Measurements from ENCODE around the gene LAG3.
A peak's percentile ranks its signal among the peaks of the same experiment; 100 is the strongest.

Gene LAG3

DNA sequence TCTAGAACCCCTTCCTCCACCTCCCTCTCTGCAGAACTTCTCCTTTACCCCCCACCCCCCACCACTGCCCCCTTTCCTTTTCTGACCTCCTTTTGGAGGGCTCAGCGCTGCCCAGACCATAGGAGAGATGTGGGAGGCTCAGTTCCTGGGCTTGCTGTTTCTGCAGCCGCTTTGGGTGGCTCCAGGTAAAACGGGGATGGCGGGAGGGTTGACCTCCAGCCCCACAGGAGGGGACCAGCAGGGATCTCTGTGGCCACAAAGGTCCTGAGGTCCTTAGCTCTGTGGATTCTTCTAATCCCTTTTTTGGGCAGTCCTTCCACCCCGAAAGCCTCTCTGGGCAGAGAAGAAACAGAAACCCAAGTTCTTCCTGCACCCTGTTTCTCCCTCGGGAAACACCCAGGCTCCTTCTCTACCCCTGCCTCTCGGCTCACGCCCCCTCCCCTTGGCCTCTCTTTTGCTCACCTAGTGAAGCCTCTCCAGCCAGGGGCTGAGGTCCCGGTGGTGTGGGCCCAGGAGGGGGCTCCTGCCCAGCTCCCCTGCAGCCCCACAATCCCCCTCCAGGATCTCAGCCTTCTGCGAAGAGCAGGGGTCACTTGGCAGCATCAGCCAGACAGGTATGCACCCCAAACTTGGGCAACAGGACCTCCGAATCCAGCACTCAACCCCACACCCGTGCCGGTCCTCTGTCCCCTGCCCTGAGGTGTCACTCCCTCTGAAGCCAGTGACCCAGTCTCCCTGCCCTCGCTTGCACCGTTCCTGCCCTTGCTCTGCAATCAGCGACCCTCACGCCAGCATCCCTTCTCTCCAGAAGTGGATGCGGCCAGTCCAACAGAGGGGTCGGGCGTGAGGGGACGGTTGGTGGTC, 638 bp downstream of the LAG3 start:
- DNase-seq = no peak

DNA sequence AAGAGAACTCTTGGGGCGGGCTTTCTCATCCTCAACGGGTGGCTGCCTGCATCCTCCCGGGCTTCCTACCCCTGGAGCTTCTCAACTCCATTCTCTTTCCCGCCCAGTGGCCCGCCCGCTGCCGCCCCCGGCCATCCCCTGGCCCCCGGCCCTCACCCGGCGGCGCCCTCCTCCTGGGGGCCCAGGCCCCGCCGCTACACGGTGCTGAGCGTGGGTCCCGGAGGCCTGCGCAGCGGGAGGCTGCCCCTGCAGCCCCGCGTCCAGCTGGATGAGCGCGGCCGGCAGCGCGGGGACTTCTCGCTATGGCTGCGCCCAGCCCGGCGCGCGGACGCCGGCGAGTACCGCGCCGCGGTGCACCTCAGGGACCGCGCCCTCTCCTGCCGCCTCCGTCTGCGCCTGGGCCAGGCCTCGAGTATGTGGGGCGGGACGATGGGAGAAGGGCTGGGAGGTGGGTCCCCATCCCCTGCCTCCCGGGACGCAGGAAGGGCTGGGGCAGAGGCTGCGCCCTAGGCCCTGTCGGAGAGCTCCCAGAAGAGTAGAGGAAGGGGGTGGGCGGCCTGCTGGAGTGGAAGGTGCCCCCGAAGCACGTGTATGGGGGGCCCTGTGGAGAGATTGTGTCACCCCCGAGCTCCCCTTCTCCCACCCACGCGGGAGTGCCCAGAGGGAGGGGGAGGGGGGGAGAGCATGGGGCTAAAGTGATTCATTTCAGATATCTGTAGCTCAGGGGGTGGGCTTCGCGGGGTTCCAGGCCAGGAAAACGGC, 1.5 kb downstream of the LAG3 start:
- no peak for DNase-seq

DNA sequence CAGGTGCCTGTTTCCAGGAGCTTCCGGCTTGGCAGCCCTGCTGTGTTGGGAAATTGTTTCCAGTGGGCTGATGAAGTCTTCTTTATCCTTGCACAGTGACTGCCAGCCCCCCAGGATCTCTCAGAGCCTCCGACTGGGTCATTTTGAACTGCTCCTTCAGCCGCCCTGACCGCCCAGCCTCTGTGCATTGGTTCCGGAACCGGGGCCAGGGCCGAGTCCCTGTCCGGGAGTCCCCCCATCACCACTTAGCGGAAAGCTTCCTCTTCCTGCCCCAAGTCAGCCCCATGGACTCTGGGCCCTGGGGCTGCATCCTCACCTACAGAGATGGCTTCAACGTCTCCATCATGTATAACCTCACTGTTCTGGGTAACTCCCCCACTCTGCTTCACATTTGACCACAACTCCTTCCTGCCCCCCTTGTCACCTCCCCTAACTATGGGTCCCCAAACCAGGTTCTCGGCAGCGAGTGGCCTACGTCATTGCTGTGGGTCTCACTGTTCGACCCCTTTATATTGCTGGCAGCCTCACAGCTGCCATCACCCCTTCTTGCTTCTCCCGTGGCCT, 2.3 kb downstream of the LAG3 start:
- DNase-seq = no peak

DNA sequence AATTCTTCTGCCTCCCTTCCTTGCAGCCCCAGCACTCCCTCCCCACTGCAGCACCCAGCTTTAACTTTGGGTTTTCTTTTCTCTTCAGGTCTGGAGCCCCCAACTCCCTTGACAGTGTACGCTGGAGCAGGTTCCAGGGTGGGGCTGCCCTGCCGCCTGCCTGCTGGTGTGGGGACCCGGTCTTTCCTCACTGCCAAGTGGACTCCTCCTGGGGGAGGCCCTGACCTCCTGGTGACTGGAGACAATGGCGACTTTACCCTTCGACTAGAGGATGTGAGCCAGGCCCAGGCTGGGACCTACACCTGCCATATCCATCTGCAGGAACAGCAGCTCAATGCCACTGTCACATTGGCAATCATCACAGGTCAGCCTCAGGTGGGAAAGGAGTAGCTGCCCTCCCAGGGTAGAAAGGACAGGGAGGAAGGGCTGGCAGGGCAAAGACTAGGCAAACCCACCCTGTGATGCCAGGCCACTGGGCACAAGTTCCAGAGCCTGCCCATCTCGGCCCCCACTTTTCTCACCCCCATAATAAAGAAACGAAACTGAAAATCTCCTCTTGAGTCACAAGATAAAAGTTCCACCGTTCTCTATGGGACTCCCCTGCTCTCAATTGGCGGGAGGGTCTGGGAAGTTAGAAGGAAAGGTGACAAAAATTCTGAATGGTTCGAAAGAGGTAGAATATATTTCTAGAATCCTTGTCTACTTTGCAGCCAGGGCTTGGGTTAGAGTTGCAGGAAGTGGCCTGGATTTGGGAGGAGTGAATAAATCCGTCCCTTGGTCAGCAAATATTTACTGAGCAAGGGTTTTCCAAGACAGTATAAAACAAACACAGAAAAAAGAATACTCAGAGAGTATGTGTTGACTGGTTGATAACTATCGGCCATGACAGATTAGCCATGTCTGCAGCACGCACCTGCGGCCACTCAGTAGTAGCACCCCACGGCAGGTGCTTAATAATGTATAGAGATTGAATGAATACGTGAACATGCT, 3.2 kb downstream of the LAG3 start:
- DNase-seq = no peak

DNA sequence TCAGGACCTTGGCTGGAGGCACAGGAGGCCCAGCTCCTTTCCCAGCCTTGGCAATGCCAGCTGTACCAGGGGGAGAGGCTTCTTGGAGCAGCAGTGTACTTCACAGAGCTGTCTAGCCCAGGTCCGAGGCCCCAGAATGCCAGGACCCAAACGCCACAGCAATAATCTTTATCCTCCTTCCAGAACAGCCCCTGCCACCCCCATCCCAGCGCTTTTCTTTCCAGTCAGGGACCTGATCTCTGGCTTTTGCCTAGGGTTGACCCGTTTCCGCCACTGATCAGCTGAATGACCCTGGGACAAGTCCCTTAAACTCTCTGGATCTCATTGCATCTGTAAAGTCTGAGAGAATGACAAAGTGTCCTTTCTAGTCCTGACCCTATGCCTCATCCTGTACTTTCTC, 5.1 kb downstream of the LAG3 start:
- no peak for DNase-seq

DNA sequence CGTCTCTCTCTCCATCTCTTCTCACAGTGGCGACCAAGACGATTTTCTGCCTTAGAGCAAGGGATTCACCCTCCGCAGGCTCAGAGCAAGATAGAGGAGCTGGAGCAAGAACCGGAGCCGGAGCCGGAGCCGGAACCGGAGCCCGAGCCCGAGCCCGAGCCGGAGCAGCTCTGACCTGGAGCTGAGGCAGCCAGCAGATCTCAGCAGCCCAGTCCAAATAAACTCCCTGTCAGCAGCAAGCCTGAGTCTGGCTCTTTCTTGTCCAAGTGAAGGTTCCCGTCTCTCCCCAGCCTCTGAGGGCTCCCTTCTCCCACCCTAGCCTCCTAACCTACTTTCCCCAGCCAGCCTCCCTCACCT, 5.9 kb downstream of the LAG3 start:
- no peak for DNase-seq

DNA sequence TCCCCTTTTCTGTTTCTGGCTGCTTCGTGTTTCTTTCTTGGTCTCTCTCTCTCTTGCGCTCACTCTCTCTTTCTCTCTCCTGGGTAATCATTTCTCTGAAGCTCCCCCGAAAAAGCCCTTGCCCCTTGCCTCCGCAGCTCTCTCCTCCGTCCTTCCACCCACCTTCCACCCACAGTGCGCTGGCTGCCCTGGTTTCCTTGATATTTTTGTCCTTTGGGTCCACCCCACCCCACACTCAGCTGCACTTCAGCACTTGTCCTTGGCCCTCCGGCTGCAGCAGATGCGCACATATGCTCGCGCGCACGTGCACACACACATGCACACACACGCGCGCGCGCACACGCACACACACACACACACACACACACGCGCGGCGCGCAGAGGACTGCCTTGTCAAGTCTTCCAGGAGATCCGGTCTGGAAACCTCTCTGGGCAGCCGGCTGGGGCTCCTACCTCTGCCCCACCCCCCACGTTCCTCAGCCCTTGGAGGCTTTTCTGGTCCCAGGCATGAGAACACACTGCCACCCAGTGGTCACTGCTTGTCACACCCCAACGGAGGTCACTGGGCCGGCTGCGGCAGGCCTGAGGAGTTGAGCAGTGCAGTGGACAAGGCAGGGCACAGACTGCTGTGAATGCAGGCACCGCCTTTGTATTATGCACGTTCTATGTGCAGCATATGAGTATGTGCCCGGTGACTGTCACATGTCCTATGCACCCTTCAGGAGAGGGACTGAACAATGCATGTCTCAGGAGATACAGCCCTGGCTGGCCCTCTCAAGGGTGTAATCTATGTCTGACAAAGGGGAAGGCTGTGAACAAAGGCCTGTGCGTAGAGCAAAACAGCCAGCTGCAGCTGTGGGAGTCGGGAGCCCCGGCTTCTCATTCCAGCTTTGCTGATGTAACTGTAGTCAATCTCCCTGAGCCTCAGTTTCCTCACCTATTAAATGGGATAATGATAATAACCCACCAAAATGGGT, 6.5 kb downstream of the LAG3 start:
- peak; percentile 84 for DNase-seq

DNA sequence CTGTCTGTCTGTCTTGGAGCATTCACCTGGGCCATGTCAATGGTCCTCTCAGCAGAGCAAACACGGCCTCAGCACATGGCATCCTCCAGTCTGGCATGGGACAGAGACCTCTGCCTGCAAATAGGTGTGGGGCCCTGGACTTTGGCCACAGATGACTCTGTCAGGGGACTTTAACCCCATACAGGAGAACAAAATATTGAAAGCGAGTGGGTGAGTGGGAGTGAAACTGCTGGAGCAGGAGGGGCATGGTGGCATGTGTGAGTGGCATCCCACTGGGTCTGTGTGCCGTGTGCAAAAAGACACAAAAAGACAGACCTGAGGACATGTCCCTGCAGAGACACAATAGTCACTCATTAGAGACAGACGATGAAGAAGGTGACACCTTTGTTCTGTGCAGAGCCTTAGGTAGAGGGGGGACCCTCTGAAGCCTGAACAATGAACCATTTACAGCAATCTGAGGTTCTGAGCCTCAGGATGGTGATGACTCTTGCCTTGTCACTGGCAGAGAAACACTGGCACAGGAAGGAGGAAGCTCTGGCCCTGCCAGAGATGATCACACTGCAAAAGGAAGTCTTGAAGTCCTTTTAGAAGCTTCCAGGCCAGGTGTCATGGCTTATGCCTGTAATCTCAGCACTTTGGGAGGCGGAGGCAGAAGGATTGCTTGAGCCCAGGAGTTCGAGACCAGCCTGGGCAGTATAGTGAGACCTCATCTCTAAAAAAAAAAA, 7.5 kb downstream of the LAG3 start:
- no peak for DNase-seq

DNA sequence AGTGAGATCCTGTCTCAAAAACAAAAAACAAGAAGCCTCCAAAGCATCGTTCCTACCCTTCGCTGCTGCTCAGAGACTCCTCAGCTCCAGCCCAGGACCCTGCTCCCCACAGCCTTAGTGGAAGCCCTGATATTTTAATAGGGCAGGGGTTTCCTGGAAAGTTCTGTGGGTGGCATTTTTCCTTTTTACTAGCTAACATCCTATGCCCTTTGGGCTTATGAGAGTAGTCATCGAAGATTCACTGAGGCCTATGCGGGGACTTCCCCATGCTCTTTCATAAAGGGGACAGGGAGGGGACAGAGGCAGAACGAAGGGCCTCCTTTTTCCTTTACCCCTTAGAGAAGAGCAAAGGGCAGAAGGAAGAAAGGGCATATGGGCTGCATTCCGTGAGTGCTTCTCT, 8.3 kb downstream of the LAG3 start:
- no peak for DNase-seq

DNA sequence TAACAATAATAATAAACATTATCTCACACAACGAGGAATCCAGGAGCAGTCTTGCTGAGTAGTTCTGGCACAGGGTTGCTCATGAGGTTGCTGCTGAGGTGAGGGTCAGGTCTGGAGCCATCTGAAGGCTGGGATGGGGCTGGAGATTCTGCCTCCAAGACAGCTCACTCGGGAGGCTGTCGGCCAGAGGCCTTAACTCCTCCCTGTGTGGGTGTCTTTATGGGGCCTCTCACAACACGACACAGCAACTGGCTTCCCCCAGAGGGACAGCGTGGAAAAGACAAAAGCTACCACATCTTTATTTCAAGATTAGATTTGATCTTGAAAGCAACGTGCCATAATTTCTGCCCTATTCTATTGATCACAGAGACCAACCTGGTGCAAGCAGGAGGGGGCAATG, 9.8 kb downstream of the LAG3 start:
- DNase-seq = no peak

DNA sequence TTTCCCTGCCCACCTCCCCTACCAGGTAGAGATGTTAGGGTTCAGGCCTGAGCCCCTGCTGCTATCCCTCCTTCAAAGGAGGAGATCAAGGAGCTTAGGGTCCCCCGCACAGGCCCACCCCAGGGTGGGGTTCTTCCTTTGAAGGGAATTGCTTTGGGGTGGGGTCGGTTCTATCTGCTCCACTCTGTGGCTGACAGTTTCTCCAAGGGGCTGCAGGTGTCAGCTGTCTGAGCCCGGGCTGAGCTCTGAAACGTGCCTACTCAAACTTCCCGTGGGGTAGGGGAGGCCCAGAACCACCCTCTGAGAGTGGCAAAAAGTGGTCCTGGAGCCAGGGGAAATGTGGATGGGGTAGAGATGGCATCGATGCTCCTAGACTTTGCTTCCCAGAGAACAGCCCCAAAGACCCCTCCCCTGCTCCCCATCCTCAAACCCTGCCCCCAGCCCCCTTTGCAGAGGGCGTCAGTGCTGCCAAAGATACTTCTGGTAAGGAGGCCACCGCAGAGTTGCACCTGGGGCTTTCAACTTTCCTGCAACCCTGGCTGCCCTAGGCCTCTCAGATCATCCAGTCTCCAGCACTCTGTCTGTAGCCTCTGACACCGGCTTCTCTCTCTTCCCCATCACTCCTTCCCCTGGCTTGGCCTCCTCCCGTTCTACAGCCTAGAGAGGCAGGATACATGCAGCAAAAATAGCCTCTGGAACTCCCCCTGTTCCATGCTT, 10.7 kb downstream of the LAG3 start:
- DNase-seq = no peak

DNA sequence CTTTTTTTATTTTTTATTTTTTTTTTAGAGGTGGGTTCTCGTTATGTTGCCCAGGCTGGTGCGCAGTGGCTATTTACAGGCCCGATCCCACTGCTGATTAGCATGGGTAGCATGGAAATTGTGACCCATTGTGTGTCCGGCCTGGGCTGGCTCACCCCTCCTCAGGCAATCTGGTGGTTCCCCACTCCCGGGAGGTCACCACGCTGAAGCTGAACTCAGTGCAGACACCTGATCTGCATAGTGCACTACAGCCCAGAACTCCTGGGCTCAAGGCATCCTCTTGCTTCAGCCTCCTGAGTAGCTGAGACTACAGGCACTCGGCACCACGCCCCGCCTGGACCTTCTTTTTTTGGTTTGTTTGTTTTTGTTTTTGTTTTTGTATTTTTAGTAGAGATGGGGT, 11.5 kb downstream of the LAG3 start:
- DNase-seq = no peak

DNA sequence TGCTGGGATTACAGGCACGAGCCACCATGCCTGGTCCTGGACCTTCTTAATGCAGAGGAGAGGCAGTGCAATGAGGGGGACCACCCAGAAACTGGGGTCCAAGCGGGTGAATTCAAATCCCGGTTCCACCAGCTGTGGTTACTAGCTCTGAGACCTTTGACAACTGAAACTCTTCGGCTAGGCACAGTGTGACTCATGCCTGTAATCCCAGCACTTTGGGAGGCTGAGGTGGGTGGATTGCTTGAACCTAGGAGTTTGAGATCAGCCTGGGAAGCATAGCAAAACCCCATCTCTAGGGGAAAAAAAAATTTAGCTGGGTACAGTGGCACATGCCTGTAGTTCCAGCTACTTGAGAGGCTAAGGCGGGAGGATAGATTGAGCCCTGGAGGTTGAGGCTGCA, 12.0 kb downstream of the LAG3 start:
- no peak for DNase-seq

DNA sequence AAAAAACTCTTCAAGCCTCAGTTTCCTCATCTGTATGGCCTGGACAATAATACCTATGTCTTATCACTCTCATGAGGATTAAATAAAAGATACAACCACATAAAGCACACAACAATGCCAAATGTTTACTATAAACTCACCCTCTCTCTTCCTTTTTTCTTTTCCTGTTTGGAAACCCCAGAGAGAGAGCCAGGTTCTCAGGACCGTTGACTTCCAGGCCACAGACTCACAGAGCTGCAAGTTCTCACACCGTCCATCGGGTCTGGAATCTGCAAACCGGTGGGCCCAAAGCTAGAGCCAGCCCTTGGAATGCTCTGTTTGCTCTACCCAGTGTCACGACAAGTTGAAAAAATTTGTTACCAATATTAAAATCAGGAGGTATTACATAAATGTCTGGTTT, 12.4 kb downstream of the LAG3 start:
- DNase-seq = no peak

DNA sequence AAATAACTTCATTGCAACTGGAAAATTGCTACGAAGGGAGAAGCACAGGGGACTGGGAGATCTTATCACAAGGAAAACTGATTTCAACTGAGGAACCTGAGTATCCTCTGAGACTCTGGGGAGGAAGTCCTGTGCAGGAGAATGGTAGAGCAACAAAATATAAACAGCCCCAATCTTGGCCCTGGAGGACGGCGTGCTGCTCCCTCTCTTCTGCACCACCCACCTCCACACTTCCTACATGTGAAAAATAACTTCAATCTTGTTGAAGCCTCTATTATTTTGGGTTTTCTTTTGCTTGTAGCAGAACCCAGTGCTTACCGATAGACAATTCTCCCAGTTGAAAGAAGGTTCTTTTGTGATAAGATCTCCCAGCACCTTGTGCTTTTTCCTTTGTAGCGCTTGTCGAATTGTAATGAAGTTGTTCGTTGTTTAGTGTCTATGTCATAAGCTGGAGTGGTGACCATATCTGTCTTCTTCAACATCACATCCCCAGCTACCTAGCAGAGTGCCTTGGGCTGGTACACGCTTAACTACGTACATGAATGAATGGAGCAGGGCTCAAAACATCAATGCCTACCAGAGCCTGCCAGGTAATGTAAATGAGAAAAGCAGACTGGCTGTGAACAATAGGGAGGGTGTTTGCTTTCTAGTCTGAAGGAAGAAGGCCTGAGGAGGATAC, 14.2 kb downstream of the LAG3 start:
- DNase-seq = no peak

DNA sequence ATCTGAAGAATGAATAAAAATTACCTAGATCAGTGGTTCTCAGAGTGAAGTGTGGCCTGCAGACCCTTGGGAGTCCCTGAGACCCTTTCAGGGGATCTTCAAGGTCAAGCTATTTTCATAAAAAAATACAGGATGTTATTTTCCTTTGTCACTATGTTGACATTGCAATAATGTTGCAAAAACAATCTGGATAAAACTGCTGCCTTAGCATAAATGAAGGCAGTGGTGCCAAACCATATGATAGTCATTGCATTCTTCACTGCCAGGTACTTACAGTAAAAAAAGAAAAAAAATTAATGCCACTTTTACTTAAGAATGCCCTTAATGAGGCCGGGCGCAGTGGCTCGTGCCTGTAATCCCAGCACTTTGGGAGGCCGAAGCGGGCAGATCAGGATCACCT, 15.0 kb downstream of the LAG3 start:
- DNase-seq = no peak

DNA sequence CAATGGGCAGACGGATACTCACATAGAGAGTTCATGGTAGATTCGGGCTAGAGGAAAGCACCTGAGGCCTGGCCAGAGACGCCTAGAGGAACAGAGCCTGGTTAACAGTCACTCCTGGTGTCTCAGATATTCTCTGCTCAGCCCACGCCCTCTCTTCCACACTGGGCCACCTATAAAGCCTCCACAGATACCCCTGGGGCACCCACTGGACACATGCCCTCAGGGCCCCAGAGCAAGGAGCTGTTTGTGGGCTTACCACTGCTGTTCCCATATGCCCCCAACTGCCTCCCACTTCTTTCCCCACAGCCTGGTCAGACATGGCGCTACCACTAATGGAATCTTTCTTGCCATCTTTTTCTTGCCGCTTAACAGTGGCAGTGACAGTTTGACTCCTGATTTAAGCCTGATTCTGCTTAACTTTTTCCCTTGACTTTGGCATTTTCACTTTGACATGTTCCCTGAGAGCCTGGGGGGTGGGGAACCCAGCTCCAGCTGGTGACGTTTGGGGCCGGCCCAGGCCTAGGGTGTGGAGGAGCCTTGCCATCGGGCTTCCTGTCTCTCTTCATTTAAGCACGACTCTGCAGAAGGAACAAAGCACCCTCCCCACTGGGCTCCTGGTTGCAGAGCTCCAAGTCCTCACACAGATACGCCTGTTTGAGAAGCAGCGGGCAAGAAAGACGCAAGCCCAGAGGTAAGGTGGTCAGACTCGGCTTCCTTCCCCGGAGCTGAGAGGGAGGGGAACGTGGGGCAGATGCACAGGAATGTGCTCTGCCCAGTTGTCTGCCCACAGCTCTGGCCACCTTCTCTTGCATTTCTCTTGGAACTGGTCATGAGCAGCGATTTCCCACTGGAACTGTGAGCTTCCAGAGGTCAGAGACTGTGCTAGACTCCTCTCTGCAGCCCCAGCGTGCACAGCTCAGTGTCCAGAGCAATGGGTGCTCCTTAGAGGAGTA, 16.9 kb downstream of the LAG3 start, which contains the start of gene CD4:
TSS of gene CD4 (plus strand) at position 557 of the 953 bp plus-strand sequence. CDS start 10,611 bp downstream, outside the sequence.
- DNase-seq = no peak

DNA sequence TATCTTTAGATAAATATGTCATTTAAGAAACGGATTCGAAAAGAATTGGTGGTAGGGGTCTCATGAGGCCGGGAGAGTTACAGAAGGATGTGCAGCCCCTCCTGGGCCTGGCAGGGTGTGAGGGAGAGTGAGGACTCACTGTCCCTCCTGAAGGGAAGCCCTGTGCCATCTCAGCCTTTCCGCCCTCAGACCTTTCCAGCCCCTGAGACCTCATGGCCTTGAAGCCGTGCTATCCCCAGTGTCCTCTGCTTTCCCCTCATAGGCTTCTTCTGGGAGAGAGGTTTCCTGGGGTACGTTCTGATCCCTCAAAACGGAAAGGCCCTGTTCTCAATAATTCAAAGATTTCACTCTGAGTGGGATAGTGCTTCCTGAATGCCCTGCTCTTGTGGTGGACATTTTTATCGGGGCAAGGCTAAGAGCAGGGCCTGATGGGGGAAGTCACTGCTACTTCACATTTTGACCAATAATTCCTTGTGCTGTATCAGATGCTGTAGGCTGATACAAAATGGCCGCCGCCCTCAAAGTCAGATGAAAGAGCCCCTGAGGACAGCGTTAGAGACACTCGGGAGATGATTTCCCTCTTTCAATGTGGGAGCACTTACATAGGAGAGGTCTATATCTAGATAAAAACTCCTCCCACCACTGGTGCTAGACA, 18.3 kb downstream of the LAG3 start:
- DNase-seq = no peak
